AG04450 (cell line): Measurements from ENCODE around the gene KLHL30. TPM values are rescaled to one million over a fixed set of nuclear protein-coding genes. Genes with fewer than 3 reads are reported as not detected.
"Not testable (repeated sequence)": the region's sequence is repeated elsewhere in the genome, so short reads cannot be mapped to it uniquely, and the experiment has no call there.

ENCODE experiments used
- CTCF ChIA-PET: fragments of 300-600, 350-600 bp; formaldehyde crosslinking; extraction: SDS; loops from one replicate; lab custom pipeline; 2022; ENCODE audit warnings: antibody characterized with exemption, inconsistent platforms; lab: Charles Lee
- POLR2A ChIA-PET: fragments of 350-600 bp; formaldehyde crosslinking; extraction: SDS; loops from one replicate; lab custom pipeline; 2021; ENCODE audit warnings: antibody characterized with exemption, inconsistent platforms; lab: Yijun Ruan, JAX
- DNase-seq: peaks from one replicate; pipeline ENCODE4 v3.0.0-alpha.2; 2011; ENCODE audit warnings: low read depth, low spot score
- H3K27ac ChIP-seq: one replicate; pipeline ENCODE4 v1.5.1; 2012; ENCODE audit warnings: low read depth, low read length, control low read depth
- H3K27me3 ChIP-seq: one replicate; pipeline ENCODE4 v1.6.0; 2012; ENCODE audit warnings: low read length; ENCODE audit not compliant: control insufficient read depth, insufficient read depth
- H3K4me3 ChIP-seq: 2 replicates; pipeline ENCODE4 v1.5.1; 2011; ENCODE audit warnings: mild to moderate bottlenecking, low read depth, low read length, control low read depth
- H3K9me3 ChIP-seq: 2 replicates; pipeline ENCODE4 v1.5.1; 2012; ENCODE audit warnings: low read length; ENCODE audit not compliant: control insufficient read depth, insufficient read depth
- CTCF ChIP-seq: IDR thresholded peaks from 2 replicates; pipeline ENCODE4 v1.5.1; 2011; ENCODE audit warnings: low read depth, low read length, control low read depth, inconsistent platforms
- polyA plus RNA-seq: library from polyadenylated mRNA; depleted of rRNA; stranded (reverse); fragments of >200 nt; gene quantifications from 2 replicates; pipeline ENCODE4 v1.2.3, GENCODE V29; 2011

KLHL30 gene
- polyA plus RNA-seq, 1 experiment = not detected

- POLR2A ChIA-PET = no interaction called here
- peaks cover 2% of the 10 kb centered on the region for H3K27me3 ChIP-seq
- CTCF ChIA-PET = interaction anchor here (0.5 kb wide), 1 partner anchor 206 kb away, joined by 4 read pairs; no protein-coding TSS in a partner anchor
- no peak for DNase-seq
- TF ChIP-seq CTCF = no peak
- no peak overlapping the region for H3K27ac ChIP-seq
- H3K9me3 ChIP-seq = peaks cover 16% of the 10 kb centered on the region; the same call in 1 of the 2 replicates
- H3K4me3 ChIP-seq = no peak overlapping the region
Measured at GRCh38 chr2:238113611-238114010, 24.9 kb upstream of the KLHL30 start.

GRCh38 chr2:238114331-238114841 is 24.1 kb upstream of the KLHL30 start:
- no peak for TF ChIP-seq CTCF
- Histone ChIP-seq H3K4me3 (no peak overlapping the region), H3K27ac (no peak overlapping the region), H3K9me3 (peaks cover 16% of the 10 kb centered on the region; the same call in 1 of the 2 replicates), H3K27me3 (peaks cover 2% of the 10 kb centered on the region)
- no peak for DNase-seq
- ChIA-PET POLR2A (no interaction called here), CTCF (no interaction called here)

- CTCF ChIA-PET = no interaction called here
- no peak overlapping the region for H3K4me3 ChIP-seq
- H3K27me3 ChIP-seq = peaks cover 8% of the 10 kb centered on the region
- no peak overlapping the region for H3K27ac ChIP-seq
- POLR2A ChIA-PET = no interaction called here
- H3K9me3 ChIP-seq = peaks cover 16% of the 10 kb centered on the region; the same call in 1 of the 2 replicates
- no peak for DNase-seq
- no peak for TF ChIP-seq CTCF
Measured at GRCh38 chr2:238114851-238115660, 23.4 kb upstream of the KLHL30 start.

- H3K4me3 ChIP-seq, CTCF ChIA-PET, DNase-seq, H3K27ac ChIP-seq, POLR2A ChIA-PET: not testable (repeated sequence)
- Histone ChIP-seq H3K27me3 (peaks cover 15% of the 10 kb centered on the region), H3K9me3 (peaks cover 16% of the 10 kb centered on the region; the same call in 1 of the 2 replicates)
Measured at GRCh38 chr2:238115709-238116108, 22.8 kb upstream of the KLHL30 start.

GRCh38 chr2:238116298-238117198 is 21.9 kb upstream of the KLHL30 start:
- no peak overlapping the region for H3K27ac ChIP-seq
- H3K9me3 ChIP-seq = peaks cover 16% of the 10 kb centered on the region; the same call in 1 of the 2 replicates
- peaks cover 21% of the 10 kb centered on the region for H3K27me3 ChIP-seq
- DNase-seq = no peak
- H3K4me3 ChIP-seq = no peak overlapping the region
- POLR2A ChIA-PET = no interaction called here
- no peak for TF ChIP-seq CTCF
- CTCF ChIA-PET = no interaction called here
